GM18517 (cell line): Measurements from ENCODE around the gene RBM26.
"Not testable (repeated sequence)": the region's sequence is repeated elsewhere in the genome, so short reads cannot be mapped to it uniquely, and the experiment has no call there.

Experiments used
- ATAC-seq: cut with Tn5 transposase; IDR thresholded peaks from one replicate; pipeline ENCODE4 v1.9.1; 2021; ENCODE audit warnings: mild to moderate bottlenecking, moderate library complexity; ENCODE audit not compliant: unreplicated experiment

The RBM26 gene

DNA sequence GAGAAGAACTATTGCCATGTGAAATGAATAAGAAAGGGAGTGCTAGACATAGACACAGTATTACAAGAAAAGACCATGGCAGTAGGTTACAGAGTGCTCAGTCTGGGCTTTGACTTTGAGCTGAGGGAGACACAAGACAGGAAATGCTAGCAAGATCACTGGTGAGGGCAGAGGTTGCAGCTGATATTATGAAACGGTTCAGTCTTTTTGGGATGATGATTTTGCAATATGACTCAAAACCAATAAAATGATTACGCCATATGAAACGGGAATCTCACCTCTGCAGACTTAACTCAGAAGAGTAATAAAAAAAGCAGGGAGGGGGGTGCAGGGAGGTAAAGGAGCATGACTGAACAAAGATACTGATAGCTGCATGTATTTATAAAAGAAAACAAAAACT lies 123.1 kb downstream of the RBM26 start:
- ATAC-seq, result no peak

DNA sequence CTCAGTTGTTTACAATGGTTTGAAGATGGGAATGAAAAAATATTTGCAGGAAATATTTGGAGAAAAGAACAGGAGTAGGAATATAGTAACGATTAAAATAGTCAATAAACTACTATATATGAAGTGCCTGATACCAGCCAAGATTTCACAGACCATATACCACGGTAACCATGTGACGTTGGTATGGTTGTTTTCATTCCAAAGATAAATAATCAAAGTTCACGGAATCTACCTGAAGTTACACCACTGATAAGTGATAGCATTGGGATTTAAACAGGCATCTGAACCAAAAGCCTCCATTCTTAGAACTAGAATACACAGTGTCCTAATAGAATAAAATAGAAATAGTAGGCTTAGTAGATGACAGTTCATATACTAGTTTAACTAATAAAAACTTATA lies 123.5 kb downstream of the RBM26 start:
- no peak for ATAC-seq

- no peak for ATAC-seq
These were observed 124.7 kb downstream of the RBM26 start for GRCh38 chr13:79281339-79281747.

DNA sequence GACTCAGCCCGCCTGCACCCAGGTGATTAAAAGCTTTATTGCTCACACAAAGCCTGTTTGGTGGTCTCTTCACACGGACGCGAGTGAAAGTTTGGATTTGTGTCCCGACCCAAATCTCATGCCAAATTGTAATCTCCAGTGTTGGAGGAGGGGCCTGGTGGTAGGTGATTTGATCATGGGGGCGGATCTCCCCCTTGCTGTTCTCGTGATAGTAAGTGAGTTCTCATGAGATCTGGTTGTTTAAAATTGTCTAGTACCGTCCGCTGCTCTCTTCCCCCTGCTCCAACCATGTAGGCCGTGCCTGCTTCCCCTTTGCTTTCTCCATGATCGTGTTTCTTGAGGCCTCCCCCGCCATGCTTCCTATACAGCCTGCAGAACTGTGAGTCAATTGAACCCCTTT lies 126.3 kb downstream of the RBM26 start:
- not testable (repeated sequence) for ATAC-seq

DNA sequence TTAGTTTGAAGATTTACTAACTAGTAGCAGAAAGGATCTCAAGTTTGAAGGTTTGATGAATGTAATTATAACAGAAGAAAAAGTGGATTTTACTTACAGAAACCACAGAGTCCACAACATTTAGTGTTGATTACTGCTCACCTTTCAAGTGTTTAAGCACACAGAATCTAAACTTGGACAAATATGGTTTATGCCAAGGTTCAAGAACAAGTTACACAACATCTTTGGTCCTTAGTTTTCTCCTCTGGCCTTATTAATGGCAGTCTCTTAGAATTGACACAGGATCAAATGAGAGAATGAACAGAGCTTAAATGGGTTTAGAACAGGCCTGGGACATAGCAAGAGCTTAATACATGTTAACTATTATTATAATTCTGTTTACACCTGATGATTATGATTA lies 133.0 kb downstream of the RBM26 start:
- ATAC-seq, result no peak

DNA sequence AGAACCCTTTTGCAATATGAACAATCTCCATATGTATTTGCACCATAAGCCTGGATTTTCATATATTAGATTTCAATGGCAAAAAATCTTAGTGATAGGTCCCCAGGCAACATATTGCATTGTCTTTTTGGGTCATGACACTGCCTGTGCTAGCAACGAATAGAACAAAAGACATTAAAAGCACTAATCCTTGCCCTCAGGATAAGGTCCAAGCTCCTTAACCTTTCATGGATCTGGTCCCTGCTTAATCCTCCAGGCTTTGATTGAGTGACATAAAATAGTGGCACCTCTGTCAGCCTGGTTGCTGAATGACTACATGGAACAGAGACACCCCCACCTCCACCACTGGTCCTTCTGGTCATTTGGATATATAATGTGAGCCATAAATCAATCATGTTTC lies 134.4 kb downstream of the RBM26 start:
- ATAC-seq, result no peak

DNA sequence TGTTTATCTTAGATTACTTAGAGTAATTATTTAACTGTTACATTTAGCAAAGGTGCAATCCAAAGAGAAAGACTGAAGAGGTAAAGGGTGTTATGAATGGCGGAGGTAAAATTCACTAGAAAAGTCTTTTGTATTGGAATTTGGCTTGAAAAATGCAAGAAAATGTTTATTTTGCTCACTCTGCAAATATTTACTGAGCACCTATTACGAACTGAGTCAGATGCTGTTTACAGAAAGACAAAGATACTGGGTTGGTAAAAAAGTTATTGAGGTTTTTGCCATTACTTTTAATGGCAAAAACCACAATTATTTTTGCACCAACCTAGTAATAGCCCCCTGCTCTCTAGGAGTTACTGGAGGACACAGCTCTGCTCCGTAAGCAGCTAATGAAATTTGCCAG lies 135.2 kb downstream of the RBM26 start:
- no peak for ATAC-seq
